HG03175 (cell line): Measurements from ENCODE around the gene PRKG1.
"Not testable (repeated sequence)": the region's sequence is repeated elsewhere in the genome, so short reads cannot be mapped to it uniquely, and the experiment has no call there.

ENCODE experiments used
- ATAC-seq: cut with Tn5 transposase; IDR thresholded peaks from one replicate; pipeline ENCODE4 v1.9.1; 2021; ENCODE audit warnings: mild to moderate bottlenecking, moderate library complexity; ENCODE audit not compliant: unreplicated experiment

The PRKG1 gene

GRCh38 chr10:51168086-51168815 is 94.0 kb downstream of the PRKG1 start:
- ATAC-seq = no peak

- ATAC-seq = no peak
Measured at GRCh38 chr10:51169111-51169510, 94.8 kb downstream of the PRKG1 start.

GRCh38 chr10:51170518-51171245 is 96.4 kb downstream of the PRKG1 start:
- ATAC-seq = no peak

- ATAC-seq = no peak
Measured at GRCh38 chr10:51171946-51172345, 97.7 kb downstream of the PRKG1 start.

- no peak for ATAC-seq
Measured at GRCh38 chr10:51176976-51177695, 102.8 kb downstream of the PRKG1 start.

GRCh38 chr10:51178634-51179033 is 104.3 kb downstream of the PRKG1 start:
- no peak for ATAC-seq

GRCh38 chr10:51180141-51180540 is 105.9 kb downstream of the PRKG1 start:
- no peak for ATAC-seq

GRCh38 chr10:51183783-51184182 is 109.5 kb downstream of the PRKG1 start:
- no peak for ATAC-seq

GRCh38 chr10:51186361-51186760 is 112.1 kb downstream of the PRKG1 start:
- ATAC-seq = no peak

- no peak for ATAC-seq
Measured at GRCh38 chr10:51188008-51188407, 113.7 kb downstream of the PRKG1 start.

GRCh38 chr10:51188866-51189265 is 114.6 kb downstream of the PRKG1 start:
- ATAC-seq = no peak

- ATAC-seq = no peak
Measured at GRCh38 chr10:51196508-51197175, 122.4 kb downstream of the PRKG1 start.

- no peak for ATAC-seq
Measured at GRCh38 chr10:51198170-51198569, 123.9 kb downstream of the PRKG1 start.

- ATAC-seq = no peak
Measured at GRCh38 chr10:51201947-51202346, 127.7 kb downstream of the PRKG1 start.

GRCh38 chr10:51203359-51203758 is 129.1 kb downstream of the PRKG1 start:
- no peak for ATAC-seq

GRCh38 chr10:51204066-51204465 is 129.8 kb downstream of the PRKG1 start:
- no peak for ATAC-seq

GRCh38 chr10:51204701-51205100 is 130.4 kb downstream of the PRKG1 start:
- ATAC-seq = no peak

- ATAC-seq = no peak
Measured at GRCh38 chr10:51206500-51206899, 132.2 kb downstream of the PRKG1 start.

GRCh38 chr10:51212937-51213336 is 138.7 kb downstream of the PRKG1 start:
- ATAC-seq = not testable (repeated sequence)

GRCh38 chr10:51214207-51215196 is 140.2 kb downstream of the PRKG1 start:
- no peak for ATAC-seq
